GM10266 (cell line): ENCODE measurements around the gene THSD8.
A peak's percentile ranks its signal among the peaks of the same experiment; 100 is the strongest.

Experiments
- DNase-seq: peaks from one replicate; pipeline ENCODE4 v3.0.0; 2012; ENCODE audit errors: extremely low spot score
- CTCF ChIP-seq: IDR thresholded peaks from 2 replicates; pipeline ENCODE4 v1.5.1; 2012; ENCODE audit warnings: mild to moderate bottlenecking, low read depth; ENCODE audit not compliant: control insufficient read depth, insufficient read depth; ENCODE audit errors: missing control alignments

THSD8 gene

GRCh38 chr19:12764698-12765097 is 37.2 kb upstream of the THSD8 start:
- no peak for DNase-seq
- no peak for TF ChIP-seq CTCF

- no peak for TF ChIP-seq CTCF
- no peak for DNase-seq
Measured at GRCh38 chr19:12766051-12766521, 35.8 kb upstream of the THSD8 start.

- TF ChIP-seq CTCF: no peak
- DNase-seq: no peak
Measured at GRCh38 chr19:12767150-12767549, 34.7 kb upstream of the THSD8 start.

GRCh38 chr19:12767666-12768065 is 34.2 kb upstream of the THSD8 start:
- no peak for DNase-seq
- TF ChIP-seq CTCF: no peak

- no peak for TF ChIP-seq CTCF
- no peak for DNase-seq
Measured at GRCh38 chr19:12769689-12770088, 32.2 kb upstream of the THSD8 start.

- TF ChIP-seq CTCF: no peak
- DNase-seq: no peak
Measured at GRCh38 chr19:12770922-12771321, 30.9 kb upstream of the THSD8 start.

- no peak for DNase-seq
- TF ChIP-seq CTCF: no peak
Measured at GRCh38 chr19:12772323-12772722, 29.5 kb upstream of the THSD8 start.

GRCh38 chr19:12773571-12773970 is 28.3 kb upstream of the THSD8 start:
- TF ChIP-seq CTCF: peak; percentile 44
- no peak for DNase-seq
